HepG2 (cell line): ENCODE results near the gene TRAPPC4. TPM values are rescaled to one million over a fixed set of nuclear protein-coding genes. Genes with fewer than 3 reads are reported as not detected.

ENCODE experiments used
- BHLHE40 ChIP-seq: IDR thresholded peaks from 2 replicates; pipeline ENCODE4 v1.6.1; 2011; ENCODE audit warnings: low read length, improper control_type of control experiment
- DR1 ChIP-seq: sonication (generic); formaldehyde crosslinking; IDR thresholded peaks from 2 replicates; pipeline ENCODE4 v1.8.0; 2021; ENCODE audit warnings: mild to moderate bottlenecking, missing genetic modification reagents, inconsistent platforms
- FOXC1 ChIP-seq: sonication (generic); formaldehyde crosslinking; IDR thresholded peaks from 2 replicates; pipeline ENCODE4 v1.8.0; 2022; ENCODE audit warnings: mild to moderate bottlenecking, missing genetic modification reagents, borderline replicate concordance
- IKZF1 ChIP-seq: fragments of 450-650 bp; IDR thresholded peaks from 2 replicates; pipeline ENCODE4 v1.7.1; 2016
- MED13 ChIP-seq: sonication (generic); formaldehyde crosslinking; IDR thresholded peaks from 2 replicates; pipeline ENCODE4 v1.5.0; 2020; ENCODE audit warnings: missing genetic modification reagents
- NONO ChIP-seq, 2 experiments: fragments of 450-650 bp in 1 of 2; sonication (generic) in 1 of 2; formaldehyde crosslinking in 1 of 2; IDR thresholded peaks in 1 of 2; conservative IDR thresholded peaks in 1 of 2; 2 replicates each; pipeline versions ENCODE4 v1.6.1 to v1.8.0; 2017 to 2022; ENCODE audit warnings: mild to moderate bottlenecking in 1 of 2, missing genetic modification reagents in 1 of 2, moderate library complexity in 1 of 2
- PAF1 ChIP-seq: IDR thresholded peaks from 2 replicates; pipeline ENCODE4 v1.6.1; 2016; ENCODE audit warnings: missing genetic modification reagents, missing compliant biosample characterization
- RAD21 ChIP-seq: fragments of 450-650 bp; formaldehyde crosslinking; IDR thresholded peaks from 2 replicates; pipeline ENCODE4 v1.5.0; 2020; ENCODE audit warnings: mild to moderate bottlenecking
- RBM39 ChIP-seq: fragments of 200-400 bp; formaldehyde crosslinking; IDR thresholded peaks from one replicate; pipeline ENCODE4 v1.6.1; 2018; ENCODE audit warnings: antibody characterized with exemption, mild to moderate bottlenecking, low read depth, low read length; ENCODE audit not compliant: poor library complexity, severe bottlenecking
- ZNF124 ChIP-seq: sonication (generic); formaldehyde crosslinking; IDR thresholded peaks from 2 replicates; pipeline ENCODE4 v1.4.0; 2020; ENCODE audit warnings: missing genetic modification reagents
- ZNF354B ChIP-seq: sonication (generic); formaldehyde crosslinking; IDR thresholded peaks from 2 replicates; pipeline ENCODE4 v1.8.0; 2022; ENCODE audit warnings: mild to moderate bottlenecking, missing genetic modification reagents
- ZNF615 ChIP-seq: sonication (generic); formaldehyde crosslinking; IDR thresholded peaks from 2 replicates; pipeline ENCODE4 v1.5.0; 2020; ENCODE audit warnings: mild to moderate bottlenecking, missing genetic modification reagents, borderline replicate concordance
- polyA plus RNA-seq, 8 experiments: library from polyadenylated mRNA; depleted of rRNA in 3 of 8; stranded (reverse) in 7 of 8; unstranded in 1 of 8; fragments of >200 nt; fragmentation: Illumina TruSeq in 4 of 8; extraction: Trizol in 4 of 8; gene quantifications; 2 replicates each; pipeline versions ENCODE4 v1.2.1 to v1.2.3, GENCODE V29; 2011 to 2016; ENCODE audit warnings: low read depth in 4 of 8, missing spikeins in 1 of 8, mixed read lengths in 1 of 8; ENCODE audit not compliant: insufficient read depth in 1 of 8
- total RNA-seq, 5 experiments: library from RNA; depleted of rRNA; stranded (reverse); fragments of >200 nt; fragmentation: Illumina TruSeq; extraction: Trizol; gene quantifications; 2 replicates each; pipeline ENCODE4 v1.2.3, GENCODE V29; 2016; ENCODE audit warnings: low read depth in 1 of 5
- TF ChIP-seq, protein P1 (sequence below): sonication (generic); formaldehyde crosslinking; IDR thresholded peaks from 2 replicates; pipeline ENCODE4 v1.9.0; 2022; ENCODE audit warnings: missing genetic modification reagents, mild to moderate bottlenecking, borderline replicate concordance
- TF ChIP-seq, protein P2 (sequence below): sonication (generic); formaldehyde crosslinking; IDR thresholded peaks from 2 replicates; pipeline ENCODE4 v1.4.0; 2020; ENCODE audit warnings: mild to moderate bottlenecking, missing genetic modification reagents
- TF ChIP-seq, protein P3 (sequence below): IDR thresholded peaks from 2 replicates; pipeline ENCODE4 v1.6.1; 2016; ENCODE audit warnings: missing biosample characterization, missing genetic modification reagents, low read depth
- TF ChIP-seq, protein P4 (sequence below): sonication (generic); formaldehyde crosslinking; IDR thresholded peaks from 2 replicates; pipeline ENCODE4 v1.4.0; 2020; ENCODE audit warnings: mild to moderate bottlenecking, missing genetic modification reagents, borderline replicate concordance

TRAPPC4 gene
- total and polyA plus RNA-seq, 2 of the 13 experiments (the other 11 are each of a cell fraction or from before 2014, with no cell fraction given) = 97.4 to 140 TPM

DNA sequence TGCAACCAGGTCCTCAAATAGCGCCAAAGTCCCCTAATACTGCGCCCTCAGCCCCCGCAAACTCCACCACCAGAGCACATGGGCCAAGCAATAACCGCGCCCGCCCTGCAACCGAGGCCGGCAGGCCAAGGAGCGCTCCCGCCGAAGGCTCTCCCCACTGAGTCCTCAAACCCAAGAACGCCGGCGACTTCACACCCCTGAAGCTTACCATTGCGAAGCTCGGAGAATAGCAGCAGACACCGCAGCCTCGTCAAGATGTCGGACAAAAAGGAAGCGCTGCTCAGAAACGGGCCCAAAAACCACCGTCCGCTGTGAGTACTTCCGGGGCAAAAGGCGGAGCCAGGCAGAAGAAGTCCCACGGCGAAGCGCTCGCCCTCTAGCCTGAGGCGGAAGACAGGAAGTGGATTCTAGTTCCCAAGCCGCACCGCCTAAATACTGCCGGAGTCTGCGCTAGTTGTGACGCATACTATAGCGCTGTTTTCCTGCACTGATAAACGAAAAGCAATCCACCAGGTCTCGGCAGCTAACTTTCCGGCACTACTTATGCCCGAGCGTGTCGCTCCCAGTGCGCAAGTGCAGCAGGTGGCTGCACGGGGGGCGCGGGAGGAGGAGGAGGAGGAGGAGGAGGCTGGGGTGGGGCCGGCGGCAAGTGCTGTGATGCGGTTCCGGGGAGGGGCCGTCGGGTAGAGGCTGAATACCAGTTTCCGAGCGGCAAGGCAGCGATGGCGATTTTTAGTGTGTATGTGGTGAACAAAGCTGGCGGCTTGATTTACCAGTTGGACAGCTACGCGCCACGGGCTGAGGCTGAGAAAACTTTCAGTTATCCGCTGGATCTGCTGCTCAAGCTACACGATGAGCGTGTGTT is at the start of gene TRAPPC4, which contains the start of gene RPS25 (continued):
- no peak for TF ChIP-seq RBM39
- no peak for TF ChIP-seq NONO (IDR thresholded peaks at IDR 0.05)
- peak; percentile 85; the same call in 1 of the 2 replicates for TF ChIP-seq NONO (CRISPR knock-in tag; conservative IDR thresholded peaks at IDR 0.05)
- TF ChIP-seq ZNF124 (CRISPR knock-in tag) = peak; percentile 82; the same call in 1 of the 2 replicates
- TF ChIP-seq MED13 (CRISPR knock-in tag) = no peak; the same call in 1 of the 2 replicates
- TF ChIP-seq PAF1 (CRISPR knock-in tag) = no peak
- TF ChIP-seq, protein P1, sequence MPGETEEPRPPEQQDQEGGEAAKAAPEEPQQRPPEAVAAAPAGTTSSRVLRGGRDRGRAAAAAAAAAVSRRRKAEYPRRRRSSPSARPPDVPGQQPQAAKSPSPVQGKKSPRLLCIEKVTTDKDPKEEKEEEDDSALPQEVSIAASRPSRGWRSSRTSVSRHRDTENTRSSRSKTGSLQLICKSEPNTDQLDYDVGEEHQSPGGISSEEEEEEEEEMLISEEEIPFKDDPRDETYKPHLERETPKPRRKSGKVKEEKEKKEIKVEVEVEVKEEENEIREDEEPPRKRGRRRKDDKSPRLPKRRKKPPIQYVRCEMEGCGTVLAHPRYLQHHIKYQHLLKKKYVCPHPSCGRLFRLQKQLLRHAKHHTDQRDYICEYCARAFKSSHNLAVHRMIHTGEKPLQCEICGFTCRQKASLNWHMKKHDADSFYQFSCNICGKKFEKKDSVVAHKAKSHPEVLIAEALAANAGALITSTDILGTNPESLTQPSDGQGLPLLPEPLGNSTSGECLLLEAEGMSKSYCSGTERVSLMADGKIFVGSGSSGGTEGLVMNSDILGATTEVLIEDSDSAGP (CRISPR knock-in tag) = peak; percentile 90; the same call in 1 of the 2 replicates
- no peak for TF ChIP-seq IKZF1
- peak; percentile 92 for TF ChIP-seq DR1 (CRISPR knock-in tag)
- TF ChIP-seq FOXC1 (CRISPR knock-in tag) = no peak; the same call in 1 of the 2 replicates
- no peak for TF ChIP-seq ZNF354B
- no peak for TF ChIP-seq ZNF615 (CRISPR knock-in tag)
- TF ChIP-seq, protein P2, sequence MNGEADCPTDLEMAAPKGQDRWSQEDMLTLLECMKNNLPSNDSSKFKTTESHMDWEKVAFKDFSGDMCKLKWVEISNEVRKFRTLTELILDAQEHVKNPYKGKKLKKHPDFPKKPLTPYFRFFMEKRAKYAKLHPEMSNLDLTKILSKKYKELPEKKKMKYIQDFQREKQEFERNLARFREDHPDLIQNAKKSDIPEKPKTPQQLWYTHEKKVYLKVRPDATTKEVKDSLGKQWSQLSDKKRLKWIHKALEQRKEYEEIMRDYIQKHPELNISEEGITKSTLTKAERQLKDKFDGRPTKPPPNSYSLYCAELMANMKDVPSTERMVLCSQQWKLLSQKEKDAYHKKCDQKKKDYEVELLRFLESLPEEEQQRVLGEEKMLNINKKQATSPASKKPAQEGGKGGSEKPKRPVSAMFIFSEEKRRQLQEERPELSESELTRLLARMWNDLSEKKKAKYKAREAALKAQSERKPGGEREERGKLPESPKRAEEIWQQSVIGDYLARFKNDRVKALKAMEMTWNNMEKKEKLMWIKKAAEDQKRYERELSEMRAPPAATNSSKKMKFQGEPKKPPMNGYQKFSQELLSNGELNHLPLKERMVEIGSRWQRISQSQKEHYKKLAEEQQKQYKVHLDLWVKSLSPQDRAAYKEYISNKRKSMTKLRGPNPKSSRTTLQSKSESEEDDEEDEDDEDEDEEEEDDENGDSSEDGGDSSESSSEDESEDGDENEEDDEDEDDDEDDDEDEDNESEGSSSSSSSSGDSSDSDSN (CRISPR knock-in tag) = peak; percentile 79
- 0 out of 2 replicates have a peak, but pooled peaks have one; percentile 4 for TF ChIP-seq RAD21 (CRISPR knock-in tag)
- TF ChIP-seq BHLHE40 = no peak
- TF ChIP-seq, protein P3, sequence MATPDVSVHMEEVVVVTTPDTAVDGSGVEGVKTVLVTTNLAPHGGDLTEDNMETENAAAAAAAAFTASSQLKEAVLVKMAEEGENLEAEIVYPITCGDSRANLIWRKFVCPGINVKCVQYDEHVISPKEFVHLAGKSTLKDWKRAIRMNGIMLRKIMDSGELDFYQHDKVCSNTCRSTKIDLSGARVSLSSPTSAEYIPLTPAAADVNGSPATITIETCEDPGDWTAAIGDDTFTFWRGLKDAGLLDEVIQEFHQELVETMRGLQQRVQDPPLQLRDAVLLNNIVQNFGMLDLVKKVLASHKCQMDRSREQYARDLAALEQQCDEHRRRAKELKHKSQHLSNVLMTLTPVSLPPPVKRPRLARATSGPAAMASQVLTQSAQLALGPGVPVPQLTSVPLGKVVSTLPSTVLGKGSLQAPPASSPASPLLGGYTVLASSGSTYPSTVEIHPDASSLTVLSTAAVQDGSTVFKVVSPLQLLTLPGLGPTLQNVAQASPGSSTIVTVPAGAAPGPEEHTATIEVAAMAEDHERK (CRISPR knock-in tag) = peak; percentile 23; the same call in 1 of the 2 replicates
- TF ChIP-seq, protein P4, sequence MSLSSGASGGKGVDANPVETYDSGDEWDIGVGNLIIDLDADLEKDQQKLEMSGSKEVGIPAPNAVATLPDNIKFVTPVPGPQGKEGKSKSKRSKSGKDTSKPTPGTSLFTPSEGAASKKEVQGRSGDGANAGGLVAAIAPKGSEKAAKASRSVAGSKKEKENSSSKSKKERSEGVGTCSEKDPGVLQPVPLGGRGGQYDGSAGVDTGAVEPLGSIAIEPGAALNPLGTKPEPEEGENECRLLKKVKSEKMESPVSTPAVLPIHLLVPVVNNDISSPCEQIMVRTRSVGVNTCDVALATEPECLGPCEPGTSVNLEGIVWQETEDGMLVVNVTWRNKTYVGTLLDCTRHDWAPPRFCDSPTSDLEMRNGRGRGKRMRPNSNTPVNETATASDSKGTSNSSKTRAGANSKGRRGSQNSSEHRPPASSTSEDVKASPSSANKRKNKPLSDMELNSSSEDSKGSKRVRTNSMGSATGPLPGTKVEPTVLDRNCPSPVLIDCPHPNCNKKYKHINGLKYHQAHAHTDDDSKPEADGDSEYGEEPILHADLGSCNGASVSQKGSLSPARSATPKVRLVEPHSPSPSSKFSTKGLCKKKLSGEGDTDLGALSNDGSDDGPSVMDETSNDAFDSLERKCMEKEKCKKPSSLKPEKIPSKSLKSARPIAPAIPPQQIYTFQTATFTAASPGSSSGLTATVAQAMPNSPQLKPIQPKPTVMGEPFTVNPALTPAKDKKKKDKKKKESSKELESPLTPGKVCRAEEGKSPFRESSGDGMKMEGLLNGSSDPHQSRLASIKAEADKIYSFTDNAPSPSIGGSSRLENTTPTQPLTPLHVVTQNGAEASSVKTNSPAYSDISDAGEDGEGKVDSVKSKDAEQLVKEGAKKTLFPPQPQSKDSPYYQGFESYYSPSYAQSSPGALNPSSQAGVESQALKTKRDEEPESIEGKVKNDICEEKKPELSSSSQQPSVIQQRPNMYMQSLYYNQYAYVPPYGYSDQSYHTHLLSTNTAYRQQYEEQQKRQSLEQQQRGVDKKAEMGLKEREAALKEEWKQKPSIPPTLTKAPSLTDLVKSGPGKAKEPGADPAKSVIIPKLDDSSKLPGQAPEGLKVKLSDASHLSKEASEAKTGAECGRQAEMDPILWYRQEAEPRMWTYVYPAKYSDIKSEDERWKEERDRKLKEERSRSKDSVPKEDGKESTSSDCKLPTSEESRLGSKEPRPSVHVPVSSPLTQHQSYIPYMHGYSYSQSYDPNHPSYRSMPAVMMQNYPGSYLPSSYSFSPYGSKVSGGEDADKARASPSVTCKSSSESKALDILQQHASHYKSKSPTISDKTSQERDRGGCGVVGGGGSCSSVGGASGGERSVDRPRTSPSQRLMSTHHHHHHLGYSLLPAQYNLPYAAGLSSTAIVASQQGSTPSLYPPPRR (CRISPR knock-in tag) = no peak
